T-cell (primary cell): ENCODE measurements around the gene MLXIPL. TPM values are rescaled to one million over a fixed set of nuclear protein-coding genes. Genes with fewer than 3 reads are reported as not detected.
"Not testable (repeated sequence)": the region's sequence is repeated elsewhere in the genome, so short reads cannot be mapped to it uniquely, and the experiment has no call there.

ENCODE experiments used
- ATAC-seq, 4 experiments: fragments of 200-7000 bp in 3 of 4; fragments of 150-1000 bp in 1 of 4; cut with Tn5 transposase; replicated peaks in 1 of 4; 1 replicate in 3 of 4; 2 replicates in 1 of 4; pipeline ENCODE4 v1.10.0; 2021; ENCODE audit warnings: moderate library complexity in 3 of 4, mild to moderate bottlenecking in 2 of 4, moderate number of reproducible peaks in 1 of 4
- CTCF ChIA-PET, 2 donors: fragments of 300-600 bp; sonication (Branson Sonifier 250); formaldehyde crosslinking; loops; one replicate each; lab custom pipeline; 2022; ENCODE audit warnings: antibody characterized with exemption in 2 of 2; lab: Charles Lee
- POLR2A ChIA-PET, 2 donors: fragments of 300-600 bp; sonication (Branson Sonifier 250); formaldehyde crosslinking; loops; one replicate each; lab custom pipeline; 2022; ENCODE audit warnings: antibody characterized with exemption in 2 of 2; lab: Charles Lee
- DNase-seq, 35 experiments: peaks; one replicate each; pipeline versions ENCODE4 v3.0.0 to v3.0.0-alpha.2; 2013 to 2023
- H3K27ac ChIP-seq: one replicate; pipeline ENCODE4 v1.5.1; 2013; ENCODE audit warnings: low read length
- H3K27me3 ChIP-seq, 2 experiments: replicated peaks in 1 of 2; 1 replicate in 1 of 2; 2 replicates in 1 of 2; pipeline versions ENCODE4 v1.6.1 to v1.7.0; 2013; ENCODE audit warnings: low read length in 1 of 2, mixed read lengths in 1 of 2; ENCODE audit not compliant: control insufficient read depth in 2 of 2, insufficient read depth in 2 of 2; ENCODE audit errors: extremely low read depth in 1 of 2
- H3K36me3 ChIP-seq, 2 donors: 1 replicate in 1 of 2; 2 replicates in 1 of 2; pipeline versions ENCODE4 v1.6.1 to v1.7.0; 2013; ENCODE audit warnings: low read length in 1 of 2; ENCODE audit not compliant: control insufficient read depth in 2 of 2, insufficient read depth in 1 of 2; ENCODE audit errors: extremely low read depth in 1 of 2
- H3K4me1 ChIP-seq, 2 experiments: 1 replicate in 1 of 2; 2 replicates in 1 of 2; pipeline versions ENCODE4 v1.6.1 to v1.7.0; 2013; ENCODE audit warnings: low read length in 2 of 2, mixed read lengths in 1 of 2; ENCODE audit not compliant: insufficient read depth in 2 of 2, control insufficient read depth in 1 of 2; ENCODE audit errors: extremely low read depth in 1 of 2
- H3K4me3 ChIP-seq, 2 donors: 1 replicate in 1 of 2; 2 replicates in 1 of 2; pipeline versions ENCODE4 v1.5.1 to v1.7.0; 2013; ENCODE audit warnings: mild to moderate bottlenecking in 2 of 2, low read length in 1 of 2, moderate library complexity in 1 of 2; ENCODE audit not compliant: control insufficient read depth in 1 of 2; ENCODE audit errors: extremely low read depth in 1 of 2
- H3K9me3 ChIP-seq: 2 replicates; pipeline ENCODE4 v1.7.0; 2013
- H3K27ac Mint-ChIP-seq, 2 donors: one replicate each; pipeline ENCODE4 v1.8.0; 2020 to 2021; ENCODE audit warnings: mild to moderate bottlenecking in 2 of 2, mixed read lengths in 2 of 2
- H3K27me3 Mint-ChIP-seq, 2 donors: one replicate each; pipeline ENCODE4 v1.8.0; 2021 to 2022; ENCODE audit warnings: mixed read lengths in 2 of 2
- H3K36me3 Mint-ChIP-seq: one replicate; pipeline ENCODE4 v1.8.0; 2021; ENCODE audit warnings: mixed read lengths
- H3K4me1 Mint-ChIP-seq, 3 donors: one replicate each; pipeline ENCODE4 v1.8.0; 2020 to 2022; ENCODE audit warnings: mixed read lengths in 3 of 3, mild to moderate bottlenecking in 1 of 3
- H3K4me3 Mint-ChIP-seq, 3 donors: one replicate each; pipeline ENCODE4 v1.8.0; 2020 to 2022; ENCODE audit warnings: mild to moderate bottlenecking in 3 of 3, mixed read lengths in 3 of 3, moderate library complexity in 3 of 3
- H3K9me3 Mint-ChIP-seq, 3 donors: one replicate each; pipeline ENCODE4 v1.8.0; 2020 to 2022; ENCODE audit warnings: mixed read lengths in 3 of 3
- WGBS: methylation state at CpG from one replicate; pipeline ENCODE4 v1.1.5; 2013; ENCODE audit warnings: missing lambda C conversion rate; ENCODE audit not compliant: insufficient coverage; 5-methylcytosine and 5-hydroxymethylcytosine counted together
- total RNA-seq, 35 experiments: library from RNA in 6 of 35; stranded (reverse) in 6 of 35; fragments of 120-200 nt in 1 of 35; gene quantifications; one replicate each; pipeline versions ENCODE4 v1.2.1 to v1.2.4 and lab custom pipeline; 2013 to 2026

MLXIPL gene
- total RNA-seq, 5 donors from 2014 or later (not counting 1 experiment from before 2014, with no cell fraction given): 0.30 to 0.95 (median 0.58) TPM; not detected in 2

- H3K36me3 Mint-ChIP-seq: no peaks in the 10 kb centered on the region
- CTCF ChIA-PET: no interaction called here
- H3K9me3 Mint-ChIP-seq: no peaks in the 10 kb centered on the region
- peaks cover 5 to 13% (median 11%) of the 10 kb centered on the region in 3 donors for H3K4me1 Mint-ChIP-seq
- DNase-seq: no peak
- H3K9me3 ChIP-seq: no peaks in the 10 kb centered on the region
- no peak overlapping the region for H3K27ac Mint-ChIP-seq
- H3K27me3 ChIP-seq: peaks cover 4 to 66% of the 10 kb centered on the region in 2 experiments
- H3K36me3 ChIP-seq: no peaks in the 10 kb centered on the region
- 58% methylated on average over 3 of the region's 5 CpGs for WGBS
- H3K27ac ChIP-seq: no peak overlapping the region
- no peak overlapping the region for H3K4me3 ChIP-seq
- no peak for ATAC-seq
- H3K4me3 Mint-ChIP-seq: peak overlapping the region; percentile 61 to 71 (median 63)
- peaks cover 14 to 34% of the 10 kb centered on the region in 2 donors for H3K27me3 Mint-ChIP-seq
- POLR2A ChIA-PET: no interaction called here
- peaks cover 0 to 12% of the 10 kb centered on the region in 2 experiments for H3K4me1 ChIP-seq
Observed at GRCh38 chr7:73668886-73669230, 44.5 kb upstream of the MLXIPL start.

DNA sequence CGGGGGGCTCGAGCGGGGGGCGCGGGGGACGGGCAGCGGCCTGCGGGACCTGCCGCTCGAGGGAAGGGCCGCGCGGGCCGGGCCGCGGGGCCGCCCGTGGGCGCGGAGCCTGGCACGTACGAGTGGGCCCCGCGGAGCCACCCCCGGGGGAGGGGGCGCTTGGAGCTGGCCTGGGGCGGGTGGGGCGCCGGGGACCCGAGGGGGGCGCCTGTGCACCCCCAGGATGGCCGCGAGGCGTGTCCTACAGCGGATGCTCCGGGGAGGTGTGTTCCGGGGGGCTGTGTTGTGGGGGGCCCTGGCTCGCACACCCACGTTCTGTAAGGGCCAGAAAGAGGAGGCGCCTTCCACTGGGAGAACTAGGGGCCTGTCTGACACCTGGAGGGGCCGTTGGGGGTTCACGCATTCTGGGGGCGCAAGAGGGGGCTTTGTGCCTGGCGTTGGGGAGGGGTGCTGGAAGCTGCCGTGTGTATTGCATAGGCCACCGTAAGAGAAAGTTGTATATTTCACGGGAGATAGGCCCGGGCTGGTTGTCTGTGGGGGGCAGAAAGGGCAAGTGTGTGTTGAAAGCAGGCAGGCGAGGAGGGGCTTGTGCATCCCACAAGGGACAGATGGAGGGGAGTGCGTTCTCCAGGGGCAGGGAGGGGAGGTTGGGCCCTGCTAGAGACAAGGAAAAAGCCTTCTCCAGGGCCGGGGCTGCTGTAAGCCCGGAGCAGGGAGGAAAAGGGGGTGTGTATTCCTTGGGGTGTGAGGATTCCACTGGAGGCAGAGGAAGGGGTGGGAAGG is 44.0 kb upstream of the MLXIPL start:
- DNase-seq: no peak
- 8% methylated on average over 43 of the region's 52 CpGs for WGBS
- H3K9me3 ChIP-seq: no peaks in the 10 kb centered on the region
- ChIA-PET POLR2A (interaction anchor here in 1 of 2 donors (0.7 kb wide), 1 partner anchor 147 kb away, joined by 10 read pairs; no protein-coding TSS in a partner anchor), CTCF (interaction anchor here (0.5 to 0.7 kb wide), 2 partner anchors 178 to 415 kb away, joined by 3 to 4 read pairs; partner anchors contain the start of gene LIMK1 (in 1 of the 2))
- H3K27ac Mint-ChIP-seq: no peak overlapping the region
- no peak overlapping the region for H3K27ac ChIP-seq
- H3K4me1 Mint-ChIP-seq: peaks cover 5 to 13% (median 12%) of the 10 kb centered on the region in 3 donors
- peaks cover 4 to 71% of the 10 kb centered on the region in 2 experiments for H3K27me3 ChIP-seq
- H3K27me3 Mint-ChIP-seq: peaks cover 19 to 40% of the 10 kb centered on the region in 2 donors
- ATAC-seq: peak in 3 of 4 experiments; percentile 1 to 5 (median 5)
- peak overlapping the region; percentile 20 to 48 for H3K4me3 ChIP-seq
- peaks cover 0 to 12% of the 10 kb centered on the region in 2 experiments for H3K4me1 ChIP-seq
- H3K36me3 ChIP-seq: no peaks in the 10 kb centered on the region
- H3K36me3 Mint-ChIP-seq: no peaks in the 10 kb centered on the region
- peaks cover 0 to under 1% (median under 1%) of the 10 kb centered on the region in 3 donors for H3K9me3 Mint-ChIP-seq
- peak overlapping the region; percentile 61 to 74 (median 71) for H3K4me3 Mint-ChIP-seq

DNA sequence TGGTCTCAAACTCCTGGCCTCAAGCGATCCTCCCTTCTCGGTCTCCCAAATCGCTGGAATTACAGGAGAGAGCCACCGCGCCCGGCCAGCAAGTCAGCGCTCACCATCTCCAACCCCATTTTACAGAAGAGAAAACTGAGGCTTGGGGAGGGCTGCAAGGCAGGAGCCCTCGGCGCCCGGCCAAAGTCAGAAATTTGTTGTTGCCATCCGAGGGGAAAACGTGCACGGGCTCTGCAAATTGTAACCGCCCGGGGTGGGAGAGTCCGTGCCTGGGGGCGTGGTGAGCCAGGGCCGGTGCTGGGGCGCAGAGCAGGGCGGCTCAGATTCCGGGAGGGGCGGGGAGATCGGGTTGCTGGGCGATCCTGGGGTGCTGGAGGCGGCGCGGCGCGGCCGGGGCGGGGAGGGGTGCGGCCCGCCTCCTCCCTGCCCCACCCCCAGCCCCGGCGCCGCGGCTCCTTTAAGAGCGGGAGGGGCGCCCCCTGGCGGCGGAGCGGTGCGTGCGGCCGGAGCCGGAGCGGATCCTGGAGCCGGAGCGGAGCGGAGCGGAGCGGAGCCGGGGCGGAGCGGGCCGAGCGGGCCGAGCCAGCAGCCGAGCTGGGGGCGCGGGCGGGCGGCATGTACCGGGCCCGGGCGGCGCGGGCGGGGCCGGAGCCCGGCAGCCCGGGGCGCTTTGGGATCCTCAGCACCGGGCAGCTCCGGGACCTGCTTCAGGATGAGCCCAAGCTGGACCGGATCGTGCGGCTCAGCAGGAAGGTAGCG is 43.2 kb upstream of the MLXIPL start, which contains the start of gene VPS37D:
VPS37D (plus strand) TSS at position 488 of the 759 bp plus-strand sequence; CDS start at position 616, 128 bp downstream.
- no peaks in the 10 kb centered on the region for H3K36me3 Mint-ChIP-seq
- POLR2A ChIA-PET: interaction anchor here in 1 of 2 donors (0.6 to 0.7 kb wide), 2 partner anchors 89 to 146 kb away, joined by 7 to 10 read pairs; partner anchors contain the start of gene TBL2

GRCh38 chr7:73663033-73663432 is 38.7 kb upstream of the MLXIPL start:
- ChIA-PET POLR2A (interaction anchor here (0.6 kb wide), 2 partner anchors 75 to 256 kb away, joined by 3 to 5 read pairs; no protein-coding TSS in a partner anchor), CTCF (no interaction called here)
- Mint-ChIP-seq H3K9me3 (peaks cover 0 to 5% (median 5%) of the 10 kb centered on the region in 3 donors), H3K4me3 (no peak overlapping the region), H3K27me3 (peaks cover 32 to 45% of the 10 kb centered on the region in 2 donors), H3K4me1 (peaks cover 0 to 7% (median 4%) of the 10 kb centered on the region in 3 donors), H3K36me3 (no peaks in the 10 kb centered on the region), H3K27ac (no peak overlapping the region)
- DNase-seq (no peak), ATAC-seq (no peak)
- Histone ChIP-seq H3K4me3 (no peak overlapping the region), H3K27me3 (peaks cover 4 to 59% of the 10 kb centered on the region in 2 experiments), H3K36me3 (no peaks in the 10 kb centered on the region), H3K27ac (no peak overlapping the region), H3K4me1 (peaks cover 0 to 5% of the 10 kb centered on the region in 2 experiments), H3K9me3 (no peaks in the 10 kb centered on the region)

More for the DNA sequence above, 43.2 kb upstream of the MLXIPL start, which contains the start of gene VPS37D:
- Mint-ChIP-seq H3K4me1 (peaks cover 5 to 13% (median 12%) of the 10 kb centered on the region in 3 donors), H3K27ac (peak within 1 kb of the TSS in 1 of 2 donors; percentile 55), H3K4me3 (peak within 1 kb of the TSS; percentile 61 to 74 (median 71)), H3K9me3 (peaks cover 0 to 5% (median 5%) of the 10 kb centered on the region in 3 donors), H3K27me3 (peaks cover 26 to 47% of the 10 kb centered on the region in 2 donors)
- Histone ChIP-seq H3K4me3 (peak within 1 kb of the TSS; percentile 43 to 51), H3K36me3 (no peaks in the 10 kb centered on the region), H3K27ac (no peak within 1 kb of the TSS), H3K4me1 (peaks cover 0 to 12% of the 10 kb centered on the region in 2 experiments), H3K9me3 (no peaks in the 10 kb centered on the region), H3K27me3 (peaks cover 4 to 74% of the 10 kb centered on the region in 2 experiments)
- DNase-seq: peak; percentile 74 to 97 (median 89)
- peak; percentile 94 to 96 (median 95) for ATAC-seq
- CTCF ChIA-PET: interaction anchor here (0.5 to 0.7 kb wide), 2 partner anchors 177 to 416 kb away, joined by 3 to 4 read pairs; partner anchors contain the start of gene LIMK1 (in 1 of the 2)
- WGBS: 1% methylated on average over 67 of the region's 79 CpGs

- H3K4me1 Mint-ChIP-seq, H3K9me3 Mint-ChIP-seq, H3K36me3 Mint-ChIP-seq, H3K27ac Mint-ChIP-seq, H3K27ac ChIP-seq, CTCF ChIA-PET, H3K9me3 ChIP-seq, POLR2A ChIA-PET, DNase-seq, H3K4me1 ChIP-seq, H3K4me3 Mint-ChIP-seq, H3K36me3 ChIP-seq, ATAC-seq, H3K4me3 ChIP-seq: not testable (repeated sequence)
- H3K27me3 ChIP-seq: peaks cover under 1 to 45% of the 10 kb centered on the region in 2 experiments
- 67% methylated on average over 3 of the region's 4 CpGs for WGBS
- H3K27me3 Mint-ChIP-seq: peaks cover 32 to 39% of the 10 kb centered on the region in 2 donors
Observed at GRCh38 chr7:73660594-73660993, 36.3 kb upstream of the MLXIPL start.

- Histone ChIP-seq H3K4me3 (no peak overlapping the region), H3K36me3 (no peaks in the 10 kb centered on the region), H3K4me1 (no peaks in the 10 kb centered on the region), H3K27ac (no peak overlapping the region), H3K9me3 (no peaks in the 10 kb centered on the region), H3K27me3 (peaks cover 0 to 39% of the 10 kb centered on the region in 2 experiments)
- H3K36me3 Mint-ChIP-seq: no peaks in the 10 kb centered on the region
- DNase-seq (no peak), ATAC-seq (no peak)
- POLR2A ChIA-PET: no interaction called here
- peaks cover 38 to 40% of the 10 kb centered on the region in 2 donors for H3K27me3 Mint-ChIP-seq
- peaks cover 0 to 4% (median 0%) of the 10 kb centered on the region in 3 donors for H3K4me1 Mint-ChIP-seq
- H3K4me3 Mint-ChIP-seq: no peak overlapping the region
- WGBS: 81% methylated on average over 5 of the region's 8 CpGs
- CTCF ChIA-PET: no interaction called here
- H3K9me3 Mint-ChIP-seq: peaks cover 0 to 5% (median 5%) of the 10 kb centered on the region in 3 donors
- no peak overlapping the region for H3K27ac Mint-ChIP-seq
Observed at GRCh38 chr7:73659983-73660382, 35.7 kb upstream of the MLXIPL start.
